BLaER1 (cell line): ENCODE data around the gene PEX16.
"Not testable (repeated sequence)": the region's sequence is repeated elsewhere in the genome, so short reads cannot be mapped to it uniquely, and the experiment has no call there.

ENCODE experiments used
- H3K27ac ChIP-seq: shearing (Covaris generic); formaldehyde crosslinking; 2 replicates; pipeline ENCODE4 v1.8.1; 2022
- H3K27me3 ChIP-seq: shearing (Covaris generic); formaldehyde crosslinking; 2 replicates; pipeline ENCODE4 v1.8.1; 2022
- H3K36me3 ChIP-seq: shearing (Covaris generic); formaldehyde crosslinking; 2 replicates; pipeline ENCODE4 v1.8.1; 2022
- H3K4me1 ChIP-seq: shearing (Covaris generic); formaldehyde crosslinking; 2 replicates; pipeline ENCODE4 v1.8.1; 2022
- H3K4me2 ChIP-seq: shearing (Covaris generic); formaldehyde crosslinking; 2 replicates; pipeline ENCODE4 v1.8.1; 2022
- H3K4me3 ChIP-seq: shearing (Covaris generic); formaldehyde crosslinking; 2 replicates; pipeline ENCODE4 v1.8.1; 2022
- H3K9ac ChIP-seq: shearing (Covaris generic); formaldehyde crosslinking; 2 replicates; pipeline ENCODE4 v1.8.1; 2022
- H3K9me3 ChIP-seq: shearing (Covaris generic); formaldehyde crosslinking; 2 replicates; pipeline ENCODE4 v1.8.1; 2022
- H4K20me1 ChIP-seq: shearing (Covaris generic); formaldehyde crosslinking; 2 replicates; pipeline ENCODE4 v1.8.1; 2022
- Cebpa-rat ChIP-seq: shearing (Covaris generic); IDR thresholded peaks from 2 replicates; pipeline ENCODE4 v1.8.1; 2022

Gene PEX16

DNA sequence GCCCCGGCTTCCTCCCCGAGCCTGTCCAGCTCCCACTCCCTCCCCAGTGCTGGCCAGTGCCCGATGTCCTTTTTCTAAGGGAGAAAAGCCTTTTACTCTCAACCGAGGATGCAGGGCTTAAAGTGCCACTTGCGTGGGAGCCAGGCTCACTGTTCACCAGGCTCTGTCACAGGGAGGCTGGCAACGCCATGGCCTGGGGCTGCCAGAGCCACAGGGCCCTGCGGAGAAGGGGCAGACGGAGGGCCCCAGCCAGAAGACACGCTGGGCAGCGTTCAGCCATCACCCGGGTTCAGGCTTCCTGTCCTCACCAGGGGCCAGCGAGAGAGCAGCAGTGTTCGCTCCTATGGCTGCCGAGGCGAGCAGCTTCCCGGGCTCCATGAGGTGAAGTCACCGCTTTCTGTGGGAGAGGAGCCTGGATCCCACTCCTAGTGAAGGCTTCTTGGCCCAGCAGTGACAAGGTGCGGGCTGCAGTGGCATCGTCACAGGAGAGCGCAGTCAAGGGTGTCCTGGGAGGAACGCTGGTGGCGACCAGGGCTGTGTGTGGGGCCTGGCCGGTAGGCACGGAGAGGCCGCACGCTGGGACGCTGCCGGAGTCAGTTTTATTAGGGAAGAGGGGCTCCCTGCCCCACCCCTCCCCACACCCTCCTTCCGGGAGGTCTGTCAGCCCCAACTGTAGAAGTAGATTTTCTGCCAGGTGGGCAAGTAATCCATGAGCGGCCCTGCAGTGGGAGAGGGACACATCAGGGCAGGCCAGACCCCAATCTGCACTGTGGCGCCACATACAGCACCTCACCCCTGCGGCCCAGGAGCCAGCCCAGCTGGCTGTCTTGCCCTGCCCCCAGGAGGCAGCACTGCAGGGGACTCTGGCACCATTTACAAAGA is 7.8 kb downstream of the PEX16 start:
- TF ChIP-seq Cebpa-rat, result no peak
- Histone ChIP-seq H3K27me3 (no peaks in the 10 kb centered on the region), H3K4me3 (no peak overlapping the region), H3K36me3 (peaks cover 63% of the 10 kb centered on the region), H3K9me3 (no peaks in the 10 kb centered on the region), H3K4me1 (no peaks in the 10 kb centered on the region), H4K20me1 (peaks cover 49% of the 10 kb centered on the region), H3K9ac (no peak overlapping the region), H3K4me2 (no peak overlapping the region), H3K27ac (no peak overlapping the region)

DNA sequence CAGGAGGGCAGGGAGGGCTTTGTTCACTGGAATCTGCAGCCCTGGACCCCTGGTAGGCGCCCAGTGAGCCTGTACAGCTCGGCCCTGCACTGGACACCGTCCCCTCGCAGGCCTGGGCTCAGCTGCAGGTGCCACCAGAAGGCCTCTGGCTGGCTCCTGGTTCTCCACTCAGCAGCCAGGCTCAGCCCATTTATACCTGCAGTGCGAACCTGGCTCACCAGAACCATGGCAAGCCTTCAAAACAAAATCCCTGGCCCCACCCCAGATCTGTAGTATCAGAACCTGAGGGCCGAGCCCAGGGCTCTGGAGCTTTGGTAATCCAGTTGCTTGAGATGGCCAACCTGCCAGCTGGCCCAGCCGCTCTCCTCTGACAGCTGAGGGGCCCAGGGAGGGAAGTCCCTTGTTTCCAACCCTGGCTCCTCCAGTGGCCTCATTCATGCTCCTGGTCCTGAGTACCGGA is 9.7 kb downstream of the PEX16 start:
- Histone ChIP-seq H3K4me2 (no peak overlapping the region), H3K9ac (no peak overlapping the region), H3K27me3 (no peaks in the 10 kb centered on the region), H3K4me1 (peaks cover 5% of the 10 kb centered on the region; the same call in 1 of the 2 replicates), H3K4me3 (no peak overlapping the region), H4K20me1 (peaks cover 31% of the 10 kb centered on the region), H3K36me3 (peaks cover 44% of the 10 kb centered on the region), H3K27ac (no peak overlapping the region), H3K9me3 (no peaks in the 10 kb centered on the region)
- TF ChIP-seq Cebpa-rat, result no peak

DNA sequence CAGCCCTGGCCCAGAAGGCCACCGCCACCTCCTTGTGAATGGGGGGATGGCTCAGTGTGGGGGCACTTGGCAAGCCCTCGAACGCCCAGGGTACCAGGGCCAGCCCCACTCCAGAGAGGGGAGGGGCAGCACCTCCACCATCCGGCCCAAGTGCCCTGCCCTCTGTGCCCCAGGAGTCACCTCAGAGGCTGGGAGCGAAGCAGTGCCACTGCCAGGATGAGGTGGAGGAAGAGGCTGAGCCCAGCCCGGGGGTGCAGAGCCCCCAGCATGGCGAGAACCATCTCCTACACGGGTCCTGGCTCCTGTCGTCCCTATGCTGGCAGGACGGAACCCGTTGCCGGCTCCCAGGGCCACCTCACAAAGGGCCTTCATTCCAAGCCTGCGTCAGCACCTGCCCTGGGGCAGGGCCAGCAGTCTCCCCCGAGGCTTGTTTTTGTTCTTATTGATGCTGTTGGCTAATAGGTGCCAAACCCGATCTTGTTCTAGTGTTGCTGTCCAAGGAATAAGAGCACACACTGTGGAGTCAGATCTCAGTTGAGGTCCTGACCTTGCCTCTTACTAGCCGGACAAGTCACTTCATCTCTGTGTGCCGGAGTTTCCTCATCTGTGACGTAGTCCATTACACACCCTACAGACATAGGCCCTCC is 10.6 kb downstream of the PEX16 start, which contains the start of gene FREY1:
FREY1 (minus strand) TSS at position 307 of the 647 bp plus-strand sequence; CDS start at position 281, 26 bp downstream.
- H3K9ac ChIP-seq, result no peak within 1 kb of the TSS
- no peaks in the 10 kb centered on the region for H3K27me3 ChIP-seq
- no peak within 1 kb of the TSS for H3K27ac ChIP-seq
- H3K9me3 ChIP-seq, result no peaks in the 10 kb centered on the region
- no peak within 1 kb of the TSS for H3K4me2 ChIP-seq
- H3K36me3 ChIP-seq, result peaks cover 35% of the 10 kb centered on the region
- peaks cover 5% of the 10 kb centered on the region; the same call in 1 of the 2 replicates for H3K4me1 ChIP-seq
- H3K4me3 ChIP-seq, result no peak within 1 kb of the TSS
- peaks cover 30% of the 10 kb centered on the region for H4K20me1 ChIP-seq
- no peak for TF ChIP-seq Cebpa-rat

DNA sequence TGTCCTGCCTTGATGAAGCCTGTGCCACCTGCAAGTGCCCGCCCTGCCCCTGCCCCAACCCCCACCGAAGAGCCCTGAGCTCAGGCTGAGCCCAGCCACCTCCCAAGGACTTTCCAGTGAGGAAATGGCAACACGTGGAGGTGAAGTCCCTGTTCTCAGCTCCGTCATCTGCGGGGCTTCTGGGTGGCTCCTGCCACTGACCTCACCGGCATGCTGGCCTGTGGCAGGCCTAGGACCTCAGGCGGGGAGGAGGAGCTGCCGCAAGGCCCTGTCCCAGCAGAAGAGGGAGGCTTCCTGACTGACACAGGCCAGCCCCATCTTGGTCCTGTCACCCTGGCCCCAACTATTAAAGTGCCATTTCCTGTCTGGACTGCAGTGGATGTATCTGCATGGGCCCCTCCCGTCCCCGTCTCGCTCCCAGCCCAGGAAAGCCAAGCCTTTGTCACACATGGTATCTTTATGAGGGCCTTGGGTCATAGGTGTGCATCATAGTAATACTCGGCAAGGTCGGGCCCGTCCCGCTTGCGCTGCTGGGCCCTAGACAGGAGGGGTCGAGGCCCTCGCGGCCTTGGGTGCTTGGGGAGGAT is 11.5 kb downstream of the PEX16 start:
- Histone ChIP-seq H3K4me2 (no peak overlapping the region), H3K36me3 (peaks cover 26% of the 10 kb centered on the region), H3K4me3 (no peak overlapping the region), H3K4me1 (peaks cover 5% of the 10 kb centered on the region; the same call in 1 of the 2 replicates), H3K27ac (no peak overlapping the region), H3K9me3 (no peaks in the 10 kb centered on the region), H3K9ac (no peak overlapping the region), H4K20me1 (peaks cover 39% of the 10 kb centered on the region), H3K27me3 (peaks cover 4% of the 10 kb centered on the region)
- no peak for TF ChIP-seq Cebpa-rat

DNA sequence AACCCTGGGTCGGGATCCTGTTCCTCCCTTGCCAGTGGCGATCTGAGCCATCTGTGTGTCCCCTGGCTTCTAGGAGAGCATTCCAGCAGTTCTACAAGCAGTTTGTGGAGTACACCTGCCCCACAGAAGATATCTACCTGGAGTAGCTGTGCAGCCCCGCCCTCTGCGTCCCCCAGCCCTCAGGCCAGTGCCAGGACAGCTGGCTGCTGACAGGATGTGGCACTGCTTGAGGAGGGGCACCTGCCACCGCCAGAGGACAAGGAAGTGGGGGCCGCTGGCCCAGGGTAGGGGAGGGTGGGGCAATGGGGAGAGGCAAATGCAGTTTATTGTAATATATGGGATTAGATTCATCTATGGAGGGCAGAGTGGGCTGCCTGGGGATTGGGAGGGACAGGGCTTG is 12.1 kb downstream of the PEX16 start:
- not testable (repeated sequence) for H3K4me1 ChIP-seq, H3K9me3 ChIP-seq, H3K4me3 ChIP-seq, H3K4me2 ChIP-seq, H3K27ac ChIP-seq, H3K9ac ChIP-seq
- peaks cover 20% of the 10 kb centered on the region for H3K36me3 ChIP-seq
- peaks cover 41% of the 10 kb centered on the region for H4K20me1 ChIP-seq
- peaks cover 10% of the 10 kb centered on the region for H3K27me3 ChIP-seq

DNA sequence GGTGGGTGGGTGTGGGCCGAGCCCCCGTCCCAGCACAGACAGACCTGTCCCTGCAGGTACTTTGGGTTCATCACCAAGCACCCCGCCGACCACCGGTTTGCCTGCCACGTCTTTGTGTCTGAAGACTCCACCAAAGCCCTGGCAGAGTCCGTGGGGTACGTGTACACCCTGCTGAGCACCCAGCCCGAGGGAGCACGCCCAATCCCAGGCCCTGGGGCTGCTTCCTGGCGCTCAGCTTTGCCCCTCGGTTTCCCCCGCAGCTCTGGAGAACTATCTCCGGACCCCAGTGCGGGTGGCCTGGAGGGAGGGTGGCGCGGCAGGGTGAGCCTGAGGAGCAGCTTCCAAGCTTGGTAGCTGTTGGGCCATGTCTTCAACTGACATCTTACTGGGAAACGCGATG is 12.6 kb downstream of the PEX16 start:
- H3K27me3 ChIP-seq, result peaks cover 15% of the 10 kb centered on the region

DNA sequence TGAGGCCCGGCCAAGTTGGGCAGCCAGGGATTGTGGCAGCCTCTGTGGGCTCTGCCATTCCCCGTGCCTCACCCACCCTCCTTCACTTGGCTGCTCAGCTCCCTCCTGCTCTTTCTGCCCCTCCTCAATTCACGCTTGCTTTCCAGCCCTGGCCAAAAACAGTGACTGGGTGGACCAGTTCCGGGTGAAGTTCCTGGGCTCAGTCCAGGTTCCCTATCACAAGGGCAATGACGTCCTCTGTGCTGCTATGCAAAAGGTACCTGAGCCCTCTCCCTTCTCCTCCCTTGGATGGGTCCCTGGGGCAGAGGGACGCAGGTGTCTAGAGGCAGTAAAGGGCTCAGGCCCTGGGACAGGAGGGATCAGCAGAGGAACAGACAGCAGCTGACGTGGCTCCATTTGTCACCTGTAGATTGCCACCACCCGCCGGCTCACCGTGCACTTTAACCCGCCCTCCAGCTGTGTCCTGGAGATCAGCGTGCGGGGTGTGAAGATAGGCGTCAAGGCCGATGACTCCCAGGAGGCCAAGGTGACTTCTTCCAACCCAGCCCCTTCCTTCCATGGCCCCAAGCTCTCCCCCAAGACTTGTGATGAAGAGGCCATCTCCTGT is 13.3 kb downstream of the PEX16 start:
- H3K4me2 ChIP-seq, result no peak overlapping the region
- H3K9me3 ChIP-seq, result no peaks in the 10 kb centered on the region
- no peak overlapping the region for H3K9ac ChIP-seq
- no peak for TF ChIP-seq Cebpa-rat
- H3K27me3 ChIP-seq, result peaks cover 17% of the 10 kb centered on the region
- peaks cover 34% of the 10 kb centered on the region for H4K20me1 ChIP-seq
- H3K4me1 ChIP-seq, result peaks cover 12% of the 10 kb centered on the region
- H3K27ac ChIP-seq, result no peak overlapping the region
- no peak overlapping the region for H3K4me3 ChIP-seq
- H3K36me3 ChIP-seq, result peaks cover 9% of the 10 kb centered on the region

More for the DNA sequence above, 12.6 kb downstream of the PEX16 start:
- Histone ChIP-seq H3K4me3 (no peak overlapping the region), H3K9me3 (no peaks in the 10 kb centered on the region), H3K4me2 (no peak overlapping the region), H4K20me1 (peaks cover 40% of the 10 kb centered on the region), H3K27ac (no peak overlapping the region), H3K4me1 (peaks cover 12% of the 10 kb centered on the region), H3K36me3 (peaks cover 15% of the 10 kb centered on the region), H3K9ac (no peak overlapping the region)
- TF ChIP-seq Cebpa-rat, result no peak

DNA sequence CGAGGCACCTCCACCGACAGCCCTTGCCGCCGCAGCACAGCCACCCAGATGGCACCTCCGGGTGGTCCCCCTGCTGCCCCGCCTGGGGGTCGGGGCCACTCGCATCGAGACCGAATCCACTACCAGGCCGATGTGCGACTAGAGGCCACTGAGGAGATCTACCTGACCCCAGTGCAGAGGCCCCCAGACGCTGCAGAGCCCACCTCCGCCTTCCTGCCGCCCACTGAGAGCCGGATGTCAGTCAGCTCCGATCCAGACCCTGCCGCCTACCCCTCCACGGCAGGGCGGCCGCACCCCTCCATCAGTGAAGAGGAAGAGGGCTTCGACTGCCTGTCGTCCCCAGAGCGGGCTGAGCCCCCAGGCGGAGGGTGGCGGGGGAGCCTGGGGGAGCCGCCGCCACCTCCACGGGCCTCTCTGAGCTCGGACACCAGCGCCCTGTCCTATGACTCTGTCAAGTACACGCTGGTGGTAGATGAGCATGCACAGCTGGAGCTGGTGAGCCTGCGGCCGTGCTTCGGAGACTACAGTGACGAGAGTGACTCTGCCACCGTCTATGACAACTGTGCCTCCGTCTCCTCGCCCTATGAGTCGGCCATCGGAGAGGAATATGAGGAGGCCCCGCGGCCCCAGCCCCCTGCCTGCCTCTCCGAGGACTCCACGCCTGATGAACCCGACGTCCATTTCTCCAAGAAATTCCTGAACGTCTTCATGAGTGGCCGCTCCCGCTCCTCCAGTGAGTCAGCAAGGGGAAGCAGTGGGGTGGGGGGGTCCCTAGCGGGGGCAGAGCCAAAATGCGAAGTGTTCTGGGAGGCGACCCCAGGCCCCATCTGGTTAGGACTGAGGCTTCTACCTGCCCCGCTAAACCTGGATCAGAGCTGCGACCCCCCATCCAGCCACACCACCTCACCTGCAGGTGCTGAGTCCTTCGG is 15.0 kb downstream of the PEX16 start:
- TF ChIP-seq Cebpa-rat, result no peak
- Histone ChIP-seq H3K9ac (no peak overlapping the region), H3K9me3 (no peaks in the 10 kb centered on the region)

DNA sequence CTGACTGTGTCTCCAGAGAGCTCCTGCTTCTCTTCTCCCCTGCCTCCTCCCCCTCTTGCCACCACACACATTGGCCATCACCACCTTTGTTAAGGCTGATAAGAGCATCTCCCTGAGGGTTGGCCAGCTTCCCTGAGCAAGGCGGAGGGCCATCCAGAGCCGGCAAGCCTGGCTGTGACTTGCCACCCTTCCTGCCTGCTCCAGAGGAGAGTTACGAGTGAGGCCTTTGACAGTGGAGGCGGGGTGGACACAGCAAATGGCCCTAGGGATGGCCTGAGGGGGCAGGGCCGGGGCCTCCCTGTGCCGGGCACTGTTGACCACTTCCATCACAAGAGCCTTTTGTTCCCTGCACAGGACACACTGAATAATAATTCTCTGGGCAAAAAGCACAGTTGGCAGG is 16.1 kb downstream of the PEX16 start:
- Histone ChIP-seq H3K27me3 (peaks cover 41% of the 10 kb centered on the region), H3K4me3 (no peak overlapping the region), H3K9me3 (no peaks in the 10 kb centered on the region), H3K9ac (no peak overlapping the region), H4K20me1 (peaks cover 49% of the 10 kb centered on the region), H3K27ac (no peak overlapping the region), H3K4me1 (peaks cover 21% of the 10 kb centered on the region), H3K36me3 (no peaks in the 10 kb centered on the region), H3K4me2 (no peak overlapping the region)
- TF ChIP-seq Cebpa-rat, result no peak

More for the DNA sequence above, 15.0 kb downstream of the PEX16 start:
- no peak overlapping the region for H3K4me2 ChIP-seq
- H3K27ac ChIP-seq, result no peak overlapping the region
- peaks cover 34% of the 10 kb centered on the region for H3K27me3 ChIP-seq
- peaks cover 44% of the 10 kb centered on the region for H4K20me1 ChIP-seq
- no peaks in the 10 kb centered on the region for H3K36me3 ChIP-seq
- H3K4me3 ChIP-seq, result no peak overlapping the region
- peaks cover 21% of the 10 kb centered on the region for H3K4me1 ChIP-seq
